ENCODE results near the gene FUNDC2.

GRCh38 chrX:155020591-155020990 is 6.1 kb upstream of the FUNDC2 start:
- no peak for TF ChIP-seq EZH2 (IDR thresholded peaks at IDR 0.05; ENCODE audit: borderline replicate concordance)
- TF ChIP-seq, protein P1, sequence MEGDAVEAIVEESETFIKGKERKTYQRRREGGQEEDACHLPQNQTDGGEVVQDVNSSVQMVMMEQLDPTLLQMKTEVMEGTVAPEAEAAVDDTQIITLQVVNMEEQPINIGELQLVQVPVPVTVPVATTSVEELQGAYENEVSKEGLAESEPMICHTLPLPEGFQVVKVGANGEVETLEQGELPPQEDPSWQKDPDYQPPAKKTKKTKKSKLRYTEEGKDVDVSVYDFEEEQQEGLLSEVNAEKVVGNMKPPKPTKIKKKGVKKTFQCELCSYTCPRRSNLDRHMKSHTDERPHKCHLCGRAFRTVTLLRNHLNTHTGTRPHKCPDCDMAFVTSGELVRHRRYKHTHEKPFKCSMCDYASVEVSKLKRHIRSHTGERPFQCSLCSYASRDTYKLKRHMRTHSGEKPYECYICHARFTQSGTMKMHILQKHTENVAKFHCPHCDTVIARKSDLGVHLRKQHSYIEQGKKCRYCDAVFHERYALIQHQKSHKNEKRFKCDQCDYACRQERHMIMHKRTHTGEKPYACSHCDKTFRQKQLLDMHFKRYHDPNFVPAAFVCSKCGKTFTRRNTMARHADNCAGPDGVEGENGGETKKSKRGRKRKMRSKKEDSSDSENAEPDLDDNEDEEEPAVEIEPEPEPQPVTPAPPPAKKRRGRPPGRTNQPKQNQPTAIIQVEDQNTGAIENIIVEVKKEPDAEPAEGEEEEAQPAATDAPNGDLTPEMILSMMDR (IDR thresholded peaks at IDR 0.05; ENCODE audit: poor library complexity): no peak
- no peak for TF ChIP-seq EZH2phosphoT487 (IDR thresholded peaks at IDR 0.05; ENCODE audit: low read depth, severe bottlenecking, unreplicated experiment)
